ENCODE results near the gene NDUFC1.
"Not testable (repeated sequence)": the region's sequence is repeated elsewhere in the genome, so short reads cannot be mapped to it uniquely, and the experiment has no call there.

The NDUFC1 gene

DNA sequence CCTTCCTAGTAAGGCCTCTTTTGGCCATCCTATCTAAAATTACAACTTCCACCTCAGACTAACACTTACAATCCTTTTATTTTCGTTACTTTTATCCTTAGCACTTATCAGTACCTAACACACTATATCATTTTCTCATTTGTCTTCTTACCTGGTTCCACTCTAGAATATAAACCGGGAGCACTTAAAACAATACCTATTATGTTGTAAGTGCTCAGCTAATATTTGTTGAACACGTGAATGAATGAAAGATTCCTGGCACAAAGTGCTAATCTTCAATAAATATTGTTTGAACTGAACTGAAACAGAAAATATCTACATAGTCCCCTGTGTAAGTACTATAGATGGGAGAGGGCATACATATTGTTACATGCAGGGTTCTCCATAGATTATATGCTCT, 36.6 kb downstream of the NDUFC1 start:
- TF ChIP-seq ZC3H10 (CRISPR knock-in tag; IDR thresholded peaks at IDR 0.05): no peak
- no peak for TF ChIP-seq TCF4 (CRISPR knock-in tag; IDR thresholded peaks at IDR 0.05; ENCODE audit: borderline replicate concordance)
- no peak for TF ChIP-seq ZNF565 (CRISPR knock-in tag; conservative IDR thresholded peaks at IDR 0.05; ENCODE audit: low read depth)
- TF ChIP-seq, protein P1, sequence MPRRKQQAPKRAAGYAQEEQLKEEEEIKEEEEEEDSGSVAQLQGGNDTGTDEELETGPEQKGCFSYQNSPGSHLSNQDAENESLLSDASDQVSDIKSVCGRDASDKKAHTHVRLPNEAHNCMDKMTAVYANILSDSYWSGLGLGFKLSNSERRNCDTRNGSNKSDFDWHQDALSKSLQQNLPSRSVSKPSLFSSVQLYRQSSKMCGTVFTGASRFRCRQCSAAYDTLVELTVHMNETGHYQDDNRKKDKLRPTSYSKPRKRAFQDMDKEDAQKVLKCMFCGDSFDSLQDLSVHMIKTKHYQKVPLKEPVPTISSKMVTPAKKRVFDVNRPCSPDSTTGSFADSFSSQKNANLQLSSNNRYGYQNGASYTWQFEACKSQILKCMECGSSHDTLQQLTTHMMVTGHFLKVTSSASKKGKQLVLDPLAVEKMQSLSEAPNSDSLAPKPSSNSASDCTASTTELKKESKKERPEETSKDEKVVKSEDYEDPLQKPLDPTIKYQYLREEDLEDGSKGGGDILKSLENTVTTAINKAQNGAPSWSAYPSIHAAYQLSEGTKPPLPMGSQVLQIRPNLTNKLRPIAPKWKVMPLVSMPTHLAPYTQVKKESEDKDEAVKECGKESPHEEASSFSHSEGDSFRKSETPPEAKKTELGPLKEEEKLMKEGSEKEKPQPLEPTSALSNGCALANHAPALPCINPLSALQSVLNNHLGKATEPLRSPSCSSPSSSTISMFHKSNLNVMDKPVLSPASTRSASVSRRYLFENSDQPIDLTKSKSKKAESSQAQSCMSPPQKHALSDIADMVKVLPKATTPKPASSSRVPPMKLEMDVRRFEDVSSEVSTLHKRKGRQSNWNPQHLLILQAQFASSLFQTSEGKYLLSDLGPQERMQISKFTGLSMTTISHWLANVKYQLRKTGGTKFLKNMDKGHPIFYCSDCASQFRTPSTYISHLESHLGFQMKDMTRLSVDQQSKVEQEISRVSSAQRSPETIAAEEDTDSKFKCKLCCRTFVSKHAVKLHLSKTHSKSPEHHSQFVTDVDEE (CRISPR knock-in tag; IDR thresholded peaks at IDR 0.05): no peak
- TF ChIP-seq, protein P2, sequence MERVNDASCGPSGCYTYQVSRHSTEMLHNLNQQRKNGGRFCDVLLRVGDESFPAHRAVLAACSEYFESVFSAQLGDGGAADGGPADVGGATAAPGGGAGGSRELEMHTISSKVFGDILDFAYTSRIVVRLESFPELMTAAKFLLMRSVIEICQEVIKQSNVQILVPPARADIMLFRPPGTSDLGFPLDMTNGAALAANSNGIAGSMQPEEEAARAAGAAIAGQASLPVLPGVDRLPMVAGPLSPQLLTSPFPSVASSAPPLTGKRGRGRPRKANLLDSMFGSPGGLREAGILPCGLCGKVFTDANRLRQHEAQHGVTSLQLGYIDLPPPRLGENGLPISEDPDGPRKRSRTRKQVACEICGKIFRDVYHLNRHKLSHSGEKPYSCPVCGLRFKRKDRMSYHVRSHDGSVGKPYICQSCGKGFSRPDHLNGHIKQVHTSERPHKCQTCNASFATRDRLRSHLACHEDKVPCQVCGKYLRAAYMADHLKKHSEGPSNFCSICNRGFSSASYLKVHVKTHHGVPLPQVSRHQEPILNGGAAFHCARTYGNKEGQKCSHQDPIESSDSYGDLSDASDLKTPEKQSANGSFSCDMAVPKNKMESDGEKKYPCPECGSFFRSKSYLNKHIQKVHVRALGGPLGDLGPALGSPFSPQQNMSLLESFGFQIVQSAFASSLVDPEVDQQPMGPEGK (CRISPR knock-in tag; IDR thresholded peaks at IDR 0.05; ENCODE audit: borderline replicate concordance): no peak
- no peak for TF ChIP-seq ZFP30 (CRISPR knock-in tag; IDR thresholded peaks at IDR 0.05)
- TF ChIP-seq BACH2 (CRISPR knock-in tag; IDR thresholded peaks at IDR 0.05; ENCODE audit: borderline replicate concordance): no peak
- TF ChIP-seq, protein P3, sequence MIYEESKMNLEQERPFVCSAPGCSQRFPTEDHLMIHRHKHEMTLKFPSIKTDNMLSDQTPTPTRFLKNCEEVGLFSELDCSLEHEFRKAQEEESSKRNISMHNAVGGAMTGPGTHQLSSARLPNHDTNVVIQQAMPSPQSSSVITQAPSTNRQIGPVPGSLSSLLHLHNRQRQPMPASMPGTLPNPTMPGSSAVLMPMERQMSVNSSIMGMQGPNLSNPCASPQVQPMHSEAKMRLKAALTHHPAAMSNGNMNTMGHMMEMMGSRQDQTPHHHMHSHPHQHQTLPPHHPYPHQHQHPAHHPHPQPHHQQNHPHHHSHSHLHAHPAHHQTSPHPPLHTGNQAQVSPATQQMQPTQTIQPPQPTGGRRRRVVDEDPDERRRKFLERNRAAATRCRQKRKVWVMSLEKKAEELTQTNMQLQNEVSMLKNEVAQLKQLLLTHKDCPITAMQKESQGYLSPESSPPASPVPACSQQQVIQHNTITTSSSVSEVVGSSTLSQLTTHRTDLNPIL (CRISPR knock-in tag; IDR thresholded peaks at IDR 0.05; ENCODE audit: low read depth): no peak
- no peak for TF ChIP-seq ZNF8 (CRISPR knock-in tag; IDR thresholded peaks at IDR 0.05)
- TF ChIP-seq, protein P4, sequence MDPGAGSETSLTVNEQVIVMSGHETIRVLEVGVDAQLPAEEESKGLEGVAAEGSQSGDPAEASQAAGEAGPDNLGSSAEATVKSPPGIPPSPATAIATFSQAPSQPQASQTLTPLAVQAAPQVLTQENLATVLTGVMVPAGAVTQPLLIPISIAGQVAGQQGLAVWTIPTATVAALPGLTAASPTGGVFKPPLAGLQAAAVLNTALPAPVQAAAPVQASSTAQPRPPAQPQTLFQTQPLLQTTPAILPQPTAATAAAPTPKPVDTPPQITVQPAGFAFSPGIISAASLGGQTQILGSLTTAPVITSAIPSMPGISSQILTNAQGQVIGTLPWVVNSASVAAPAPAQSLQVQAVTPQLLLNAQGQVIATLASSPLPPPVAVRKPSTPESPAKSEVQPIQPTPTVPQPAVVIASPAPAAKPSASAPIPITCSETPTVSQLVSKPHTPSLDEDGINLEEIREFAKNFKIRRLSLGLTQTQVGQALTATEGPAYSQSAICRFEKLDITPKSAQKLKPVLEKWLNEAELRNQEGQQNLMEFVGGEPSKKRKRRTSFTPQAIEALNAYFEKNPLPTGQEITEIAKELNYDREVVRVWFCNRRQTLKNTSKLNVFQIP (CRISPR knock-in tag; IDR thresholded peaks at IDR 0.05; ENCODE audit: borderline replicate concordance, low read depth): no peak
- TF ChIP-seq RARB (CRISPR knock-in tag; IDR thresholded peaks at IDR 0.05): no peak
- no peak for TF ChIP-seq PPARA (CRISPR knock-in tag; IDR thresholded peaks at IDR 0.05; ENCODE audit: borderline replicate concordance)
- TF ChIP-seq ESRRG (CRISPR knock-in tag; IDR thresholded peaks at IDR 0.05): no peak
- no peak for TF ChIP-seq ARNTL (CRISPR knock-in tag; IDR thresholded peaks at IDR 0.05; ENCODE audit: borderline replicate concordance, low read depth)
- no peak for TF ChIP-seq ISL1 (CRISPR knock-in tag; IDR thresholded peaks at IDR 0.05)
- no peak for TF ChIP-seq ZNF70 (CRISPR knock-in tag; IDR thresholded peaks at IDR 0.05)

DNA sequence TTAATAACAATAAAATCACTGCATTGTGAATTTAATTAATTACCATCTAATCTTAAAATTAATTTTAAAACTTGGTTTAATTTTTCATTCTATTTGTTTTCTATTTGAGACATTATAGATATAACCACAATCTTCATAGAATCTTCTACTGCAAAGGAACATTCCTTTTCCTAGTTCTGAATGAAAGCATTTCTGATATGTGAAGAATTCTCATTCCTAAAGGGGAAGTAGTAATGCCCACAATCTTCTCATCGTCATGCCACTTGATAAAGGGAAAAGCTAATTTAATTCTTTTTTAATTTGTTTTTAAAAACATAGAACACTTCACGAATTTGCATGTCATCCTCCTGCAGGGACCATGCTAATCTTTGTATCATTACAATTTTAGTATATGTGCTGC, 45.9 kb downstream of the NDUFC1 start:
- ATAC-seq: peak; percentile 69
- TF ChIP-seq CSDC2 (CRISPR knock-in tag; IDR thresholded peaks at IDR 0.05): no peak
- no peak for TF ChIP-seq ARNTL (CRISPR knock-in tag; IDR thresholded peaks at IDR 0.05; ENCODE audit: borderline replicate concordance, low read depth)
- no peak for TF ChIP-seq ZNF8 (CRISPR knock-in tag; IDR thresholded peaks at IDR 0.05)
- TF ChIP-seq ISL1 (CRISPR knock-in tag; IDR thresholded peaks at IDR 0.05): peak; percentile 54
- TF ChIP-seq, protein P1 (CRISPR knock-in tag; IDR thresholded peaks at IDR 0.05): no peak

More for the DNA sequence above, 36.6 kb downstream of the NDUFC1 start:
- no peak for ATAC-seq

DNA sequence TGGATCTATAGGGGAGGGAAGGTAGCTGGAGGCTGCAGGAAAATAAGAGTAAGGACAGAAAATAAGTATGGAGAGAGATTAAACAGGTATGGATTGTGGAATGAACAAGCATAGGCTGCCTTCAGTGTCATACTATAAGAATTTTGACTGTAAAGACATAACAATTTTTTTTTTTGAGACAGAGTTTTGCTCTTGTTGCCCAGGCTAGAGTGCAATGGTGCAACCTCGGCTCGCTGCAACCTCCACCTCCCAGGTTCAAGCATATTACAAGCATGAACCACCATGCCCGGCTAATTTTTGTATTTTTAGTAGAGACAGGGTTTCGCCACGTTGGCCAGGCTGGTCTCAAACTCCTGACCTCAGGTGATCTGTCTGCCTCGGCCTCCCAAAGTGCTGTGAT, 46.7 kb downstream of the NDUFC1 start:
- not testable (repeated sequence) for ATAC-seq

DNA sequence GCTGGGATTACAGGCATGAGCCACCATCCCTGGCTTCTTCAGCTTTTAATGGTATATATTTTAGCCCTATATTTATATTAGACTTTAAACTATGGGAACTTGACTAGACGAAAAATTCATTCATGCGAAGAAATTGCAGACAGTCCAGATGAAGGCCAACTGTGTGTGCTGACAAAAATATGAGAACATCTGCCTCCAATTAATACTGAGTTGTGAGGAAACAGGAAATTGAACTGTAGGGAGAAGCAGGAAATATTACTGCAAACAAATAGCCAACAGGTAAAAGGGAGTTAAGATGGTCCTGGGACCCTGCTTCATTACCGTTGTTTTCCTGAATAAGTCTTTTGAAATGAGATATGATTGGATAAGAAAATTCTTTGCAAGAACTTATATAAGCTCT, 48.6 kb downstream of the NDUFC1 start:
- TF ChIP-seq, protein P5, sequence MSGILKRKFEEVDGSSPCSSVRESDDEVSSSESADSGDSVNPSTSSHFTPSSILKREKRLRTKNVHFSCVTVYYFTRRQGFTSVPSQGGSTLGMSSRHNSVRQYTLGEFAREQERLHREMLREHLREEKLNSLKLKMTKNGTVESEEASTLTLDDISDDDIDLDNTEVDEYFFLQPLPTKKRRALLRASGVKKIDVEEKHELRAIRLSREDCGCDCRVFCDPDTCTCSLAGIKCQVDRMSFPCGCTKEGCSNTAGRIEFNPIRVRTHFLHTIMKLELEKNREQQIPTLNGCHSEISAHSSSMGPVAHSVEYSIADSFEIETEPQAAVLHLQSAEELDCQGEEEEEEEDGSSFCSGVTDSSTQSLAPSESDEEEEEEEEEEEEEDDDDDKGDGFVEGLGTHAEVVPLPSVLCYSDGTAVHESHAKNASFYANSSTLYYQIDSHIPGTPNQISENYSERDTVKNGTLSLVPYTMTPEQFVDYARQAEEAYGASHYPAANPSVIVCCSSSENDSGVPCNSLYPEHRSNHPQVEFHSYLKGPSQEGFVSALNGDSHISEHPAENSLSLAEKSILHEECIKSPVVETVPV (CRISPR knock-in tag; IDR thresholded peaks at IDR 0.05): no peak
- TF ChIP-seq GLIS3 (CRISPR knock-in tag; IDR thresholded peaks at IDR 0.05): no peak
- no peak for TF ChIP-seq ZC3H10 (CRISPR knock-in tag; IDR thresholded peaks at IDR 0.05)
- no peak for TF ChIP-seq ZFP30 (CRISPR knock-in tag; IDR thresholded peaks at IDR 0.05)
- TF ChIP-seq ZNF8 (CRISPR knock-in tag; IDR thresholded peaks at IDR 0.05): no peak
- TF ChIP-seq PPARA (CRISPR knock-in tag; IDR thresholded peaks at IDR 0.05; ENCODE audit: borderline replicate concordance): no peak
- no peak for TF ChIP-seq ZNF565 (CRISPR knock-in tag; conservative IDR thresholded peaks at IDR 0.05; ENCODE audit: low read depth)
- TF ChIP-seq, protein P3 (CRISPR knock-in tag; IDR thresholded peaks at IDR 0.05; ENCODE audit: low read depth): no peak
- TF ChIP-seq ESRRG (CRISPR knock-in tag; IDR thresholded peaks at IDR 0.05): no peak
- no peak for TF ChIP-seq TOX (CRISPR knock-in tag; IDR thresholded peaks at IDR 0.05; ENCODE audit: borderline replicate concordance)
- ATAC-seq: peak; percentile 75
